ACC112 (cell line): ENCODE data around the gene LSM10.

Experiments
- H2AFZ ChIP-seq: fragments of 200-600 bp; sonication (generic); one replicate; pipeline ENCODE4 v1.6.0; 2017; ENCODE audit warnings: antibody characterized with exemption, low read length; ENCODE audit not compliant: unreplicated experiment
- H3K27ac ChIP-seq: fragments of 200-600 bp; sonication (generic); 2 replicates; pipeline ENCODE4 v1.5.1; 2014; ENCODE audit warnings: low read depth, mild to moderate bottlenecking, antibody characterized with exemption, low read length, moderate library complexity
- H3K27me3 ChIP-seq: fragments of 200-600 bp; sonication (generic); 2 replicates; pipeline ENCODE4 v1.6.1; 2014; ENCODE audit warnings: mild to moderate bottlenecking, antibody characterized with exemption, low read length, moderate library complexity, mixed read lengths; ENCODE audit not compliant: insufficient read depth
- H3K36me3 ChIP-seq: fragments of 200-600 bp; sonication (generic); 2 replicates; pipeline ENCODE4 v1.6.1; 2016; ENCODE audit warnings: mild to moderate bottlenecking, antibody characterized with exemption, low read length, moderate library complexity, mixed read lengths; ENCODE audit not compliant: insufficient read depth
- H3K4me1 ChIP-seq: fragments of 200-600 bp; sonication (generic); one replicate; pipeline ENCODE4 v1.6.1; 2016; ENCODE audit warnings: low read length, mixed read lengths; ENCODE audit not compliant: insufficient read depth, unreplicated experiment, control insufficient read depth
- H3K4me3 ChIP-seq: fragments of 200-600 bp; sonication (generic); 2 replicates; pipeline ENCODE4 v1.5.1; 2014; ENCODE audit warnings: mild to moderate bottlenecking, low read depth, low read length
- H3K79me2 ChIP-seq: fragments of 200-600 bp; sonication (generic); one replicate; pipeline ENCODE4 v1.6.0; 2016; ENCODE audit warnings: low read length; ENCODE audit not compliant: control insufficient read depth, unreplicated experiment, insufficient read depth

Gene LSM10

DNA sequence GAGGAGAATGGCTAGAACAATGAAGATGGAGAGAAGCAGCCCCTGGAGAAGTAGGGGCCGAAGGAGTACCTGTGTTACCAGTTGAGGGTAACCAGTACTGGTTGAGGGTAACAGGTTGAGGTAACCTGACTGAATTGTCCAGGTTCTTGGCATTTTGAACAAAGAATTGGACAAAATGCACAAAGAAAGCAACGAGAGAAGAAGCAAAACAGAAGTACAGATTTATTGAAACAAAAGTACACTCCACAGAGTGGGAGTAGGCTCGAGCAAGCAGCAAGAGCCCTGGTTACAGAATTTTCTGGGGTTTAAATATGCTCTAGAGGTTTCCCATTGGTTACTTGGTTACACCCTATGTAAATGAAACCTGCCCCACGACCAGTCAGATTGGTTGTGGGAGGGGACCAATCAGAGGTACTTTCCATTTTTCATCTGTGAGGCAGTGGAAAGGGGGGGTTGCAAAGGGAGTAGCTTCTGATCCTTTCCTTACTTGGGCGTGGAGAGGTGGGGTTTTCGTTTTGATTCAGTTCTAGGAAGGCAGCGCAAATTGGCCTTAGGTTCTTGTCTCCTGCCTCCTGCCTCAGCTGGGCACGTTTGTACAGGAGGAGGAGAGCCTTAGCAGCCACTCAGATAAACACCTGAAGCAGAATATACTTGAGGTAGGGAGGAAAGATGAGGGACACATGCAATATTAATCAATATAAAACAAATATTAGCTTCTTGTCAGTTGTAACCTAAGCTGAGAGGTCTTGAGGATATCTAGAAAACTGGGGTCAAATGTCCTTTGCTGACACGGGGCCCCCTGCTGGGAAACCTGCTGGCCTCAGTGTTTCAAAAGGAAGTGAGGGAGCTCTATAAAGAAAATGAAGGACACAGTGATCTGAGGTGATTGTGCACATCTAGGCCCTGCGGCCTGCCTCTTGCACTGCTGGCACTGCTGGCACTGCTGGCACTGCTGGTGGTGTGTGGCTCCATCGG is 14.3 kb upstream of the LSM10 start:
- H2AFZ ChIP-seq = no peak overlapping the region
- no peak overlapping the region for H3K27ac ChIP-seq

GRCh38 chr1:36408479-36408878 is 10.8 kb upstream of the LSM10 start:
- Histone ChIP-seq H3K79me2 (no peaks in the 10 kb centered on the region), H3K27ac (no peak overlapping the region), H3K4me1 (peaks cover 8% of the 10 kb centered on the region), H2AFZ (peak overlapping the region; percentile 3), H3K36me3 (no peaks in the 10 kb centered on the region), H3K27me3 (no peaks in the 10 kb centered on the region), H3K4me3 (no peak overlapping the region)

More for the DNA sequence above, 14.3 kb upstream of the LSM10 start:
- peaks cover 8% of the 10 kb centered on the region for H3K4me1 ChIP-seq
- no peak overlapping the region for H3K4me3 ChIP-seq
- H3K27me3 ChIP-seq = no peaks in the 10 kb centered on the region
- H3K36me3 ChIP-seq = no peaks in the 10 kb centered on the region
- no peaks in the 10 kb centered on the region for H3K79me2 ChIP-seq

DNA sequence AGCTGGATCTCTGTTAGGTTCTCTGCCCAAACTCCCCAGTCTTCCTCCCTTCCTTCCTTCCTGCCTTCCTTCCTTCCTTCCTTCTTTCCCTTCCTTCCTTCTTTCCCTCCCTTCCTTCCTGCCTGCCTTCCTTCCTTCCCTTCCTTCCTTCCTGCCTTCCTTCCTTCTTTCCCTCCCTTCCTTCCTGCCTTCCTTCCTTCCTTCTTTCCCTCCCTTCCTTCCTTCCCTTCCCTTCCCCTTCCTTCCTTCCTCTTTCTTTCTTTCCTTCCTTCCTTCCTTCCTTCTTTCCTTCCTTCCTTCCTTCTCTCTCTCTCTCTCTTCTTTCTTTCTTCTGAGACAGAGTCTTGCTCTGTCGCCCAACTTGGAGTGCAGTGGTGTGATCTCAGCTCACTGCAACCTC is 8.7 kb upstream of the LSM10 start:
- peaks cover 5% of the 10 kb centered on the region for H3K4me1 ChIP-seq
- no peak overlapping the region for H3K4me3 ChIP-seq
- H2AFZ ChIP-seq = no peak overlapping the region
- no peaks in the 10 kb centered on the region for H3K79me2 ChIP-seq
- H3K27ac ChIP-seq = no peak overlapping the region
- H3K27me3 ChIP-seq = no peaks in the 10 kb centered on the region
- H3K36me3 ChIP-seq = no peaks in the 10 kb centered on the region

DNA sequence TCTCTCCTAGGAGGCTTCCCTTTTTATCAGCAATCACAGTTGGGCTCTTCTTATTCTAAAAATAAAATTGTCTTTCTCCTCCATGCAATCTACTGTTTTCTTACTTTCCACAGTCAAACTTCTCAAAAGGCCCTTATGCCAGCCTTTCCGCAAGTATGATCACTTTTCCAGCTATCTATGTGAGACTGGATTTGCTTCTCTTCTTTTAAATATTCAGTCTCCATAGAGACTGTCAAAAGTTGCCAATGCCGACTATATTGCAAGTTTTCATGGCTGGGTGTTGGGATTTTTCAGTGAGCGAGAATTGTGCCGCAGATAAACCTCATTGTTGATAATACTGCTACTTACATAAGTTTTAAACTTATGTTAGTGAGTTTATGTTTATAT is 4.8 kb upstream of the LSM10 start:
- Histone ChIP-seq H3K36me3 (no peaks in the 10 kb centered on the region), H3K4me1 (peaks cover 5% of the 10 kb centered on the region), H3K4me3 (no peak overlapping the region), H2AFZ (no peak overlapping the region), H3K79me2 (peaks cover 1% of the 10 kb centered on the region), H3K27ac (no peak overlapping the region), H3K27me3 (no peaks in the 10 kb centered on the region)

GRCh38 chr1:36401602-36402503 is 4.1 kb upstream of the LSM10 start:
- H3K4me3 ChIP-seq = no peak overlapping the region

GRCh38 chr1:36400825-36401601 is 3.3 kb upstream of the LSM10 start:
- Histone ChIP-seq H3K4me3 (no peak overlapping the region), H3K36me3 (no peaks in the 10 kb centered on the region), H3K27ac (no peak overlapping the region), H3K4me1 (peaks cover 11% of the 10 kb centered on the region), H3K27me3 (no peaks in the 10 kb centered on the region), H3K79me2 (peaks cover 16% of the 10 kb centered on the region), H2AFZ (no peak overlapping the region)

More at GRCh38 chr1:36401602-36402503, 4.1 kb upstream of the LSM10 start:
- Histone ChIP-seq H3K36me3 (no peaks in the 10 kb centered on the region), H3K27me3 (no peaks in the 10 kb centered on the region), H3K27ac (no peak overlapping the region), H3K79me2 (peaks cover 8% of the 10 kb centered on the region), H2AFZ (no peak overlapping the region), H3K4me1 (peaks cover 6% of the 10 kb centered on the region)

- H3K4me1 ChIP-seq = peaks cover 11% of the 10 kb centered on the region
- no peak overlapping the region for H3K27ac ChIP-seq
- no peak overlapping the region for H2AFZ ChIP-seq
- no peak overlapping the region for H3K4me3 ChIP-seq
- H3K27me3 ChIP-seq = no peaks in the 10 kb centered on the region
- H3K79me2 ChIP-seq = peaks cover 17% of the 10 kb centered on the region
- no peaks in the 10 kb centered on the region for H3K36me3 ChIP-seq
Observed at GRCh38 chr1:36400514-36400824, 2.8 kb upstream of the LSM10 start.

- Histone ChIP-seq H3K4me3 (peak overlapping the region; percentile 92), H3K4me1 (peaks cover 11% of the 10 kb centered on the region), H2AFZ (peak overlapping the region; percentile 77), H3K27ac (peak overlapping the region; percentile 83), H3K27me3 (no peaks in the 10 kb centered on the region), H3K36me3 (peaks cover 3% of the 10 kb centered on the region; the same call in 1 of the 2 replicates), H3K79me2 (peaks cover 17% of the 10 kb centered on the region)
Observed at GRCh38 chr1:36398370-36398977, 766 bp upstream of the LSM10 start.

GRCh38 chr1:36397083-36397377 is 678 bp downstream of the LSM10 start:
- H3K4me3 ChIP-seq = peak overlapping the region; percentile 92
- H3K36me3 ChIP-seq = peaks cover 10% of the 10 kb centered on the region; the same call in 1 of the 2 replicates
- peak overlapping the region; percentile 84 for H3K27ac ChIP-seq
- peaks cover 11% of the 10 kb centered on the region for H3K4me1 ChIP-seq
- H2AFZ ChIP-seq = peak overlapping the region; percentile 53
- H3K27me3 ChIP-seq = no peaks in the 10 kb centered on the region
- peaks cover 17% of the 10 kb centered on the region for H3K79me2 ChIP-seq

DNA sequence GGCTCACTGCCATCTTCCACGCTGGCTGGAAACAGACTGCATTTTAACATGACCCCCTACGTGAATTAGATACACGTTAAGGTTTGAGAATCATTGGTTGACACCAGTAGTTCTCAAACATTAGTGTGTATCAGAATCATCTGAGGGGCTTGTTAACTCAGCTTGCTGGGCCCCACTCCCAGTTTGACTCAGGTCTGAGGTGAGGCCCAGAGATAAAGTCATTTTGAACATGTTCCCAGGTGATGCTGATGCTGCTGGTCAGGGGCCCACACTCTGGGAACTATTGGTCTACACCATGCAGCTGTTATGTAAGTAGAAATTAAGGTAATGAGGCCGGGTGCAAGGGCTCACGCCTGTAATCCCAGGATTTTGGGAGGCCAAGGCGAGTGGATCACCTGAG is 1.3 kb downstream of the LSM10 start:
- Histone ChIP-seq H3K4me1 (peaks cover 11% of the 10 kb centered on the region), H3K27ac (no peak overlapping the region), H3K79me2 (peaks cover 17% of the 10 kb centered on the region), H3K4me3 (peak overlapping the region; percentile 92), H2AFZ (no peak overlapping the region), H3K27me3 (no peaks in the 10 kb centered on the region), H3K36me3 (peaks cover 10% of the 10 kb centered on the region; the same call in 1 of the 2 replicates)
